ENCODE measurements around the gene CLDN7.

DNA sequence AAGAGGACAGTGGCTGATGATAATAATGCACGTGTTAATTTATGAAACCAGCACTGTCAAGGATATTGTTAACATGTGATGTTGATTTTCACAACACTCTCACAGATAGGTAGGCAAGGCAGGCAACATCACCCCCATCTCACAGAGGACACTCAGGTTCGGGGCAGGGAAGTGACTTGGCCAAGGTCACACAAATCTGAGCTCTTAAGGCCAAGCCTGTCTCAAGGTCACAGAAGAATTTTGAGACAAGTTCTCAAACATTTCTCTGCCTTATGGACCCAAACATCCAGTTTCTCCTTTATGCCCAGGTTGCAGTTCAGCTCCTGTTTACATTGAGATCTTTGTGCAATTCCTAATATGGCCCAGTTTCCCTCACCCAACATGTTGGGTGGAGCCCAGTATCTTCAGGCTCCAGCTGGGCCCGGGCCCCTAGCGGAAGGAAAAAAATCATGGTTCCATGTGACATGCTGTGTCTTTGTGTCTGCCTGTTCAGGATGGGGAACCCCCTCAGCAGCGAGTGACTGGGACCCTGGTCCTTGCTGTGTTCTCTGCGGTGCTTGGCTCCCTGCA lies 20.6 kb upstream of the CLDN7 start:
- TF ChIP-seq, protein P1, sequence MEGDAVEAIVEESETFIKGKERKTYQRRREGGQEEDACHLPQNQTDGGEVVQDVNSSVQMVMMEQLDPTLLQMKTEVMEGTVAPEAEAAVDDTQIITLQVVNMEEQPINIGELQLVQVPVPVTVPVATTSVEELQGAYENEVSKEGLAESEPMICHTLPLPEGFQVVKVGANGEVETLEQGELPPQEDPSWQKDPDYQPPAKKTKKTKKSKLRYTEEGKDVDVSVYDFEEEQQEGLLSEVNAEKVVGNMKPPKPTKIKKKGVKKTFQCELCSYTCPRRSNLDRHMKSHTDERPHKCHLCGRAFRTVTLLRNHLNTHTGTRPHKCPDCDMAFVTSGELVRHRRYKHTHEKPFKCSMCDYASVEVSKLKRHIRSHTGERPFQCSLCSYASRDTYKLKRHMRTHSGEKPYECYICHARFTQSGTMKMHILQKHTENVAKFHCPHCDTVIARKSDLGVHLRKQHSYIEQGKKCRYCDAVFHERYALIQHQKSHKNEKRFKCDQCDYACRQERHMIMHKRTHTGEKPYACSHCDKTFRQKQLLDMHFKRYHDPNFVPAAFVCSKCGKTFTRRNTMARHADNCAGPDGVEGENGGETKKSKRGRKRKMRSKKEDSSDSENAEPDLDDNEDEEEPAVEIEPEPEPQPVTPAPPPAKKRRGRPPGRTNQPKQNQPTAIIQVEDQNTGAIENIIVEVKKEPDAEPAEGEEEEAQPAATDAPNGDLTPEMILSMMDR (IDR thresholded peaks at IDR 0.05; ENCODE audit: low read depth, low read length), result no peak
- TF ChIP-seq EZH2phosphoT487 (IDR thresholded peaks at IDR 0.05; ENCODE audit: low read depth), result no peak
